HG03342 (cell line): Measurements from ENCODE around the gene MTMR1.

Experiments used
- ATAC-seq: cut with Tn5 transposase; IDR thresholded peaks from one replicate; pipeline ENCODE4 v1.9.1; 2021; ENCODE audit warnings: mild to moderate bottlenecking, moderate library complexity; ENCODE audit not compliant: unreplicated experiment

MTMR1 gene

GRCh38 chrX:150692831-150693724 is at the start of gene MTMR1:
Gene MTMR1, plus strand, starts transcription at chrX:150693396. Its CDS starts 135 bp downstream, at chrX:150693531.
- peak; percentile 38 for ATAC-seq

- no peak for ATAC-seq
These were observed 49.2 kb upstream of the MTMR1 start for GRCh38 chrX:150643958-150644357.

GRCh38 chrX:150644422-150644821 is 48.8 kb upstream of the MTMR1 start:
- no peak for ATAC-seq

- no peak for ATAC-seq
These were observed 45.9 kb upstream of the MTMR1 start for GRCh38 chrX:150647331-150647730.

- ATAC-seq: no peak
These were observed 44.8 kb upstream of the MTMR1 start for GRCh38 chrX:150648296-150648940.

- ATAC-seq: no peak
These were observed 43.9 kb upstream of the MTMR1 start for GRCh38 chrX:150649096-150649870.

- no peak for ATAC-seq
These were observed 41.3 kb upstream of the MTMR1 start for GRCh38 chrX:150651906-150652305.

- no peak for ATAC-seq
These were observed 37.4 kb upstream of the MTMR1 start for GRCh38 chrX:150655788-150656187.

- no peak for ATAC-seq
These were observed 30.1 kb upstream of the MTMR1 start for GRCh38 chrX:150663073-150663472.

GRCh38 chrX:150664290-150664689 is 28.9 kb upstream of the MTMR1 start:
- no peak for ATAC-seq

- no peak for ATAC-seq
These were observed 17.0 kb upstream of the MTMR1 start for GRCh38 chrX:150676221-150676620.

GRCh38 chrX:150680974-150681373 is 12.2 kb upstream of the MTMR1 start:
- no peak for ATAC-seq

GRCh38 chrX:150683112-150683511 is 10.1 kb upstream of the MTMR1 start:
- ATAC-seq: no peak

GRCh38 chrX:150683536-150684146 is 9.6 kb upstream of the MTMR1 start:
- no peak for ATAC-seq

- ATAC-seq: no peak
These were observed 4.2 kb upstream of the MTMR1 start for GRCh38 chrX:150688911-150689451.

GRCh38 chrX:150690126-150690525 is 3.1 kb upstream of the MTMR1 start:
- ATAC-seq: no peak

- no peak for ATAC-seq
These were observed 900 bp upstream of the MTMR1 start for GRCh38 chrX:150692296-150692695.

GRCh38 chrX:150693725-150694574 is 754 bp downstream of the MTMR1 start:
- peak; percentile 71 for ATAC-seq

- peak; percentile 38 for ATAC-seq
These were observed 1.7 kb downstream of the MTMR1 start for GRCh38 chrX:150694738-150695410.
